Naive thymus-derived CD4-positive, alpha-beta T cell (primary cell): ENCODE data around the gene L1CAM. TPM values are rescaled to one million over a fixed set of nuclear protein-coding genes. Genes with fewer than 3 reads are reported as not detected.

Experiments used
- ATAC-seq: fragments of 150-1000 bp; cut with Tn5 transposase; 2 replicates; pipeline ENCODE4 v1.10.0; 2021; ENCODE audit warnings: mild to moderate bottlenecking, moderate library complexity
- CTCF ChIA-PET: fragments of 350-600 bp; sonication (Branson Sonifier 250); formaldehyde crosslinking; loops from one replicate; lab custom pipeline; 2021; ENCODE audit warnings: antibody characterized with exemption; lab: Charles Lee
- POLR2A ChIA-PET: fragments of 350-600 bp; sonication (Branson Sonifier 250); formaldehyde crosslinking; loops from one replicate; lab custom pipeline; 2021; ENCODE audit warnings: antibody characterized with exemption, inconsistent platforms; lab: Charles Lee
- DNase-seq, 9 donors: peaks; one replicate each; pipeline versions ENCODE4 v3.0.0 to v3.0.0-alpha.2; 2020 to 2022; ENCODE audit warnings: mixed read lengths in 1 of 9
- H3K27ac ChIP-seq: one replicate; pipeline ENCODE4 v1.7.0; 2013; ENCODE audit warnings: mild to moderate bottlenecking, low read depth, low read length, moderate library complexity
- H3K27me3 ChIP-seq, 2 donors: one replicate each; pipeline ENCODE4 v1.7.0; 2013; ENCODE audit warnings: low read length in 2 of 2, mild to moderate bottlenecking in 2 of 2, moderate library complexity in 2 of 2; ENCODE audit not compliant: control insufficient read depth in 2 of 2, insufficient read depth in 2 of 2
- H3K36me3 ChIP-seq, 3 experiments: 1 replicate in 2 of 3; 2 replicates in 1 of 3; pipeline ENCODE4 v1.7.0; 2013; ENCODE audit warnings: low read length in 3 of 3, mild to moderate bottlenecking in 3 of 3, moderate library complexity in 1 of 3; ENCODE audit not compliant: insufficient read depth in 3 of 3, control insufficient read depth in 2 of 3
- H3K4me1 ChIP-seq, 2 donors: one replicate each; pipeline ENCODE4 v1.7.0; 2013; ENCODE audit warnings: low read length in 2 of 2, mild to moderate bottlenecking in 2 of 2, moderate library complexity in 1 of 2; ENCODE audit not compliant: control insufficient read depth in 2 of 2, insufficient read depth in 2 of 2
- H3K4me3 ChIP-seq: 2 replicates; pipeline ENCODE4 v1.7.0; 2013; ENCODE audit warnings: mild to moderate bottlenecking, low read length
- H3K9me3 ChIP-seq, 3 experiments: 1 replicate in 2 of 3; 2 replicates in 1 of 3; pipeline ENCODE4 v1.7.0; 2013; ENCODE audit warnings: low read length in 3 of 3; ENCODE audit not compliant: control insufficient read depth in 2 of 3
- H3K27ac Mint-ChIP-seq, 9 donors: one replicate each; pipeline ENCODE4 v1.8.0; 2020 to 2022; ENCODE audit warnings: mixed read lengths in 9 of 9, mild to moderate bottlenecking in 8 of 9, moderate library complexity in 5 of 9, inconsistent platforms in 2 of 9
- H3K27me3 Mint-ChIP-seq, 5 donors: one replicate each; pipeline ENCODE4 v1.8.0; 2021 to 2022; ENCODE audit warnings: mixed read lengths in 5 of 5, mild to moderate bottlenecking in 1 of 5
- H3K36me3 Mint-ChIP-seq, 5 donors: one replicate each; pipeline ENCODE4 v1.8.0; 2020 to 2022; ENCODE audit warnings: mixed read lengths in 5 of 5, mild to moderate bottlenecking in 3 of 5, inconsistent platforms in 1 of 5
- H3K4me1 Mint-ChIP-seq, 7 donors: one replicate each; pipeline ENCODE4 v1.8.0; 2020 to 2022; ENCODE audit warnings: mixed read lengths in 7 of 7, mild to moderate bottlenecking in 3 of 7, inconsistent platforms in 1 of 7
- H3K4me3 Mint-ChIP-seq, 10 donors: one replicate each; pipeline ENCODE4 v1.8.0; 2020 to 2022; ENCODE audit warnings: mild to moderate bottlenecking in 10 of 10, mixed read lengths in 10 of 10, moderate library complexity in 6 of 10, inconsistent platforms in 2 of 10
- H3K9me3 Mint-ChIP-seq, 11 donors: one replicate each; pipeline ENCODE4 v1.8.0; 2020 to 2022; ENCODE audit warnings: mixed read lengths in 11 of 11, mild to moderate bottlenecking in 4 of 11, inconsistent platforms in 1 of 11, moderate library complexity in 1 of 11
- intact Hi-C, 2 donors: fragments of 100-400 bp; cut with micrococcal nuclease; formaldehyde crosslinking; loops; one replicate each; pipeline ENCODE4 v1.15.1; 2023
- polyA plus RNA-seq, 2 donors: library from polyadenylated mRNA; unstranded; fragments of 300-500 nt; fragmentation: Illumina TruSeq; gene quantifications; one replicate each; pipeline ENCODE4 v1.2.3, GENCODE V29; 2021
- total RNA-seq, 6 experiments: library from RNA in 5 of 6; stranded (reverse) in 5 of 6; gene quantifications; 1 replicate in 5 of 6; 2 replicates in 1 of 6; pipeline ENCODE4 v1.2.3 and lab custom pipeline; 2021 to 2026

The L1CAM gene
- total and polyA plus RNA-seq, 7 experiments from 2014 or later: 0.16 to 9.2 (median 1.1) TPM; not detected in 2

DNA sequence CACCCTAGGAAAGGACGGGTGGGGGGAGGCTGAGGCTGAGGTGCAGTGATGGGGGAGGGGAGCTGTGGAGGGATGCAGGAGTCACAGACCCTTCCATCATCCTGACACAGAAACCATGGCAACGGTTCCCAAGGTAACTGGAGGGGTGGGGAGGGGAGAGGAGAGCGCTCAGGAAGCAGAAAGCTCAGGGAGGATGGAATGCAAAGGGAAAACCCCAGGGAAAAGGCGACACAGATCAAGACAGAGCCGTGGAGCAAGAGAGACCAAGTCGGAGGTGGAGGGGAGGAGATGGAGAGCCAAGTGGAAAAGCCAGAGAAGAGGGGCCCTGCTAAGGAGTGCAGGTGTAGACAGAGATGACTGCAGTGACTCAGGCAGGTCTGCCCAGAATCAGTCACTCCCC, 14.5 kb downstream of the L1CAM start:
- Histone ChIP-seq H3K9me3 (no peaks in the 10 kb centered on the region), H3K27me3 (no peaks in the 10 kb centered on the region), H3K4me1 (no peaks in the 10 kb centered on the region), H3K4me3 (no peak overlapping the region), H3K27ac (no peak overlapping the region), H3K36me3 (no peaks in the 10 kb centered on the region)
- no peak for ATAC-seq
- Mint-ChIP-seq H3K27me3 (peaks cover 0 to 11% (median 4%) of the 10 kb centered on the region in 5 donors), H3K9me3 (peaks cover 0 to 3% (median 0%) of the 10 kb centered on the region in 11 donors), H3K4me3 (no peak overlapping the region), H3K4me1 (peaks cover 0 to 11% (median 3%) of the 10 kb centered on the region in 7 donors), H3K27ac (no peak overlapping the region), H3K36me3 (peaks cover 0 to 5% (median 0%) of the 10 kb centered on the region in 5 donors)
- no peak for DNase-seq
- ChIA-PET POLR2A (no interaction called here), CTCF (interaction anchor here (0.6 kb wide), 1 partner anchor 104 kb away, joined by 3 read pairs; no protein-coding TSS in a partner anchor)
- intact Hi-C loops: no loop called here

GRCh38 chrX:153870791-153871360, 15.1 kb downstream of the L1CAM start:
- intact Hi-C loops: no loop called here
- no peaks in the 10 kb centered on the region for H3K9me3 Mint-ChIP-seq
- H3K4me1 ChIP-seq: no peaks in the 10 kb centered on the region
- ATAC-seq (no peak), DNase-seq (no peak)
- H3K27me3 ChIP-seq: no peaks in the 10 kb centered on the region
- H3K27ac ChIP-seq: no peak overlapping the region
- H3K9me3 ChIP-seq: no peaks in the 10 kb centered on the region
- ChIA-PET CTCF (no interaction called here), POLR2A (no interaction called here)
- no peak overlapping the region for H3K4me3 Mint-ChIP-seq
- no peak overlapping the region for H3K4me3 ChIP-seq
- peaks cover 0 to 11% (median 4%) of the 10 kb centered on the region in 5 donors for H3K27me3 Mint-ChIP-seq
- peaks cover 0 to 8% (median 0%) of the 10 kb centered on the region in 7 donors for H3K4me1 Mint-ChIP-seq
- no peaks in the 10 kb centered on the region for H3K36me3 Mint-ChIP-seq
- H3K27ac Mint-ChIP-seq: no peak overlapping the region
- no peaks in the 10 kb centered on the region for H3K36me3 ChIP-seq

- intact Hi-C loops: no loop called here
- no peaks in the 10 kb centered on the region for H3K4me1 ChIP-seq
- Mint-ChIP-seq H3K27ac (no peak overlapping the region), H3K36me3 (no peaks in the 10 kb centered on the region), H3K4me1 (peaks cover 0 to 8% (median 0%) of the 10 kb centered on the region in 7 donors), H3K27me3 (peaks cover 0 to 11% (median 4%) of the 10 kb centered on the region in 5 donors), H3K4me3 (no peak overlapping the region), H3K9me3 (no peaks in the 10 kb centered on the region)
- no peak overlapping the region for H3K4me3 ChIP-seq
- ATAC-seq: no peak
- no peaks in the 10 kb centered on the region for H3K9me3 ChIP-seq
- no peak for DNase-seq
- POLR2A ChIA-PET: no interaction called here
- CTCF ChIA-PET: no interaction called here
- no peaks in the 10 kb centered on the region for H3K36me3 ChIP-seq
- H3K27ac ChIP-seq: no peak overlapping the region
- H3K27me3 ChIP-seq: no peaks in the 10 kb centered on the region
Observed at GRCh38 chrX:153870288-153870690, 15.7 kb downstream of the L1CAM start.

DNA sequence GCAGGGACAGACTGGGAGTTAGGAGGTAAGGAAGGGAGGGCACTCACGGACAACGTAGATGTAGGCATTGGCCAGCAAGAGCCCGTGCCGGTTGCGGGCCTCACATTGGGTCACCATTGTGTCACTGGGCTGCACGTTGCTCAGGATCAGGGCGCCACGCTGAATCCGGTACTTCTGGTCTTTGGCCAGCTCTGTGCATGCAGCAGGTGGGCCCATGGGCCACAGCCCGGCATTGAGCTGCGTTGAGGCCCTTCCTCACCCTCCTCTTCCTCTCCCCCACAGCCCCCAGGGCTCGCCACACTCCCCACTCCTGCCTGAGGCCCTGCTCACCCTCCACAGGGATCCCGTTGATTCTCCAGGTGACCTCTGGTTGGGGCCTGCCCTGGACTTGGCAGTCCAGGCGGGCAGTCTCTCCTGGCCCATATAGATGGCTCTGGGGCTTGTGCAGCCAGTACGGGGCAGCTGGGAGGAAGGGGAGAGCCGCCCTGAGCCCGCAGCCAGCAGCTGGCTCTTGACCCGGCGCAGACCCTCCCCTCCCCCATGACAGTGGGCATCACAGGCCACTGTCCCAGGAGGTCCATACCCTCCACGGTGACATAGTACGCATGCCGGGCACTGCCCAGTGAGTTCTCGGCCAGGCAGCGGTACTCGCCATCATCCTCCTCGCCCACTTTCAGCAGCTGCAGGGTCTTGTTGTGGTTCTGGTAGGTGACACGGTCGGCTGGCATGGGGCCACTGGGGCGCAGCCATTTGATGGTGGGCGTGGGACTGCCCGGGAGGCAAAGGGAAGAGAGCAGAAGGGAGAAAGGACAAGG, 16.3 kb downstream of the L1CAM start:
- Mint-ChIP-seq H3K4me3 (no peak overlapping the region), H3K4me1 (peaks cover 0 to 2% (median 0%) of the 10 kb centered on the region in 7 donors), H3K27me3 (peaks cover 0 to 7% (median 1%) of the 10 kb centered on the region in 5 donors), H3K27ac (no peak overlapping the region), H3K9me3 (no peaks in the 10 kb centered on the region), H3K36me3 (no peaks in the 10 kb centered on the region)
- CTCF ChIA-PET: no interaction called here
- Histone ChIP-seq H3K4me3 (no peak overlapping the region), H3K36me3 (no peaks in the 10 kb centered on the region), H3K27ac (no peak overlapping the region), H3K9me3 (no peaks in the 10 kb centered on the region), H3K27me3 (no peaks in the 10 kb centered on the region), H3K4me1 (no peaks in the 10 kb centered on the region)
- DNase-seq (no peak), ATAC-seq (no peak)
- intact Hi-C loops: no loop called here
- POLR2A ChIA-PET: no interaction called here

GRCh38 chrX:153868576-153869472, 17.1 kb downstream of the L1CAM start:
- intact Hi-C loops: no loop called here

DNA sequence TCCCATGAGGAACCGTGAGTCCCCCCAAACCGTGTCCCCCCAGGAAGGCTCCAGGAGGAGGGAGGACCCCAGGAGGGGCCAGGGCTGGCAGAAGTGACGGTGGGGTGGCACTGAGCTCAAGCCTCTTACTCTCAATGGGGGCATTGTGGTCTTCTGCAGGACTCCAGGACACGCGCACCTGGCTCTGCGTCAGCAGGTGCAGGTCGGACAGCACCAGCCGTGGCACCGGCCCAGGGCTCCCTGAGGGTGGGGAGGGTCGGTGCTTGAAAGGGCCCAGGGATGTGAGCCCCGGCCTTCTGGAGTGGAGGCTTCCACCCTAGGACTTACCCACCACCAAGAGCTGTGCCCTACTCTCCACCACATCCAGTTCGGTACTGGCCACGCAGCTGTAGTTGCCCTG, 18.3 kb downstream of the L1CAM start:
- ATAC-seq: no peak
- Histone ChIP-seq H3K27me3 (no peaks in the 10 kb centered on the region), H3K9me3 (no peaks in the 10 kb centered on the region), H3K4me1 (no peaks in the 10 kb centered on the region), H3K27ac (no peak overlapping the region), H3K4me3 (no peak overlapping the region), H3K36me3 (no peaks in the 10 kb centered on the region)
- Mint-ChIP-seq H3K4me1 (peaks cover 0 to 2% (median 0%) of the 10 kb centered on the region in 7 donors), H3K36me3 (no peaks in the 10 kb centered on the region), H3K4me3 (no peak overlapping the region), H3K9me3 (no peaks in the 10 kb centered on the region), H3K27ac (no peak overlapping the region), H3K27me3 (peaks cover 0 to 3% (median 0%) of the 10 kb centered on the region in 5 donors)
- POLR2A ChIA-PET: no interaction called here
- DNase-seq: no peak
- intact Hi-C loops: no loop called here
- CTCF ChIA-PET: no interaction called here

More at GRCh38 chrX:153868576-153869472, 17.1 kb downstream of the L1CAM start:
- H3K27me3 Mint-ChIP-seq: peaks cover 0 to 6% (median 0%) of the 10 kb centered on the region in 5 donors
- no peaks in the 10 kb centered on the region for H3K36me3 Mint-ChIP-seq
- no peak overlapping the region for H3K4me3 Mint-ChIP-seq
- peaks cover 0 to 2% (median 0%) of the 10 kb centered on the region in 7 donors for H3K4me1 Mint-ChIP-seq
- Histone ChIP-seq H3K4me1 (no peaks in the 10 kb centered on the region), H3K4me3 (no peak overlapping the region), H3K27ac (no peak overlapping the region), H3K36me3 (no peaks in the 10 kb centered on the region), H3K27me3 (no peaks in the 10 kb centered on the region), H3K9me3 (no peaks in the 10 kb centered on the region)
- H3K9me3 Mint-ChIP-seq: no peaks in the 10 kb centered on the region
- POLR2A ChIA-PET: no interaction called here
- ATAC-seq (no peak), DNase-seq (no peak)
- no peak overlapping the region for H3K27ac Mint-ChIP-seq
- CTCF ChIA-PET: no interaction called here
